OCI-LY1 (cell line): ENCODE data around the gene FCRL1.

Source experiments
- EZH2 ChIP-seq: fragments of 200-600 bp; sonication (generic), shearing (Covaris generic); IDR thresholded peaks from 2 replicates; pipeline ENCODE4 v1.8.0; 2017; ENCODE audit warnings: borderline replicate concordance, mixed run types, mild to moderate bottlenecking, antibody characterized with exemption, low read length, moderate library complexity, mixed read lengths
- TF ChIP-seq, protein P1 (sequence below): fragments of 200-600 bp; sonication (generic), shearing (Covaris generic); IDR thresholded peaks from 2 replicates; pipeline ENCODE4 v1.5.1; 2017; ENCODE audit warnings: mild to moderate bottlenecking, antibody characterized with exemption, low read length, moderate library complexity, mixed read lengths

DNA sequence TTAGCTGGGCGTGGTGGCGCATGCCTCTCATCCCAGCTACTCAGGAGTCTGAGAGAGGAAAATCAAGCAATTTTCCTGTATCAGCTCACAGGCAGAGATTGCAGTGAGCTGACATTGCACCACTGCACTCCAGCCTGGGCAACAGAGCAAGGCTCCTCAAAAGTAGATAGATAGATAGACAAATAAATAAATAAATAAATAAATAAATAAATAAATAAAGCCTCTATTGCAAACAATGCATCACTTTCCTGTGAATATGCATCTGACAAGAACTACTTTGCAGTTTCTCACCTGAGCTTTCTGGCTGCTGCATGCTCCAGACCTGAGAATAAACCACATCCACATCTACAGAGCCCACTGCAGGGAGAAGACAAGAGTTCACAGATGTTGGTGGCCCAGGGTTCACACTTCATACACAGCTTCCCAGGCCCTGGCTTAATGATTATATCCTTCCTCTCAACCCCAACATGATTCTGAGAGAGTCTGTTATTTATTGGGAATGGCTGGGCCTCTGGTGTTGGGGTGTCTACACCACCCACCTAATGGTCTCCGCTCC, 71.6 kb downstream of the FCRL1 start:
- TF ChIP-seq, protein P1, sequence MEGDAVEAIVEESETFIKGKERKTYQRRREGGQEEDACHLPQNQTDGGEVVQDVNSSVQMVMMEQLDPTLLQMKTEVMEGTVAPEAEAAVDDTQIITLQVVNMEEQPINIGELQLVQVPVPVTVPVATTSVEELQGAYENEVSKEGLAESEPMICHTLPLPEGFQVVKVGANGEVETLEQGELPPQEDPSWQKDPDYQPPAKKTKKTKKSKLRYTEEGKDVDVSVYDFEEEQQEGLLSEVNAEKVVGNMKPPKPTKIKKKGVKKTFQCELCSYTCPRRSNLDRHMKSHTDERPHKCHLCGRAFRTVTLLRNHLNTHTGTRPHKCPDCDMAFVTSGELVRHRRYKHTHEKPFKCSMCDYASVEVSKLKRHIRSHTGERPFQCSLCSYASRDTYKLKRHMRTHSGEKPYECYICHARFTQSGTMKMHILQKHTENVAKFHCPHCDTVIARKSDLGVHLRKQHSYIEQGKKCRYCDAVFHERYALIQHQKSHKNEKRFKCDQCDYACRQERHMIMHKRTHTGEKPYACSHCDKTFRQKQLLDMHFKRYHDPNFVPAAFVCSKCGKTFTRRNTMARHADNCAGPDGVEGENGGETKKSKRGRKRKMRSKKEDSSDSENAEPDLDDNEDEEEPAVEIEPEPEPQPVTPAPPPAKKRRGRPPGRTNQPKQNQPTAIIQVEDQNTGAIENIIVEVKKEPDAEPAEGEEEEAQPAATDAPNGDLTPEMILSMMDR: no peak
- no peak for TF ChIP-seq EZH2
